ENCODE results near the gene OR52E2. TPM values are rescaled to one million over a fixed set of nuclear protein-coding genes. Genes with fewer than 3 reads are reported as not detected.

OR52E2 gene
- total RNA-seq, 1 experiment from 2014 or later = not detected

Other genes starting within 250 kb of the OR52E2 start
- not detected in 2 replicates for gene OR51F2, start 238.3 kb downstream of the OR52E2 start, total RNA-seq (2014; rRNA removed; shearing (Covaris generic); ENCODE audit: low replicate concordance)
- not detected in 2 replicates for gene OR51S1, start 210.4 kb downstream of the OR52E2 start, total RNA-seq (2014; rRNA removed; shearing (Covaris generic); ENCODE audit: low replicate concordance)
- gene OR51T1, start 177.7 kb downstream of the OR52E2 start, total RNA-seq (2014; rRNA removed; shearing (Covaris generic); ENCODE audit: low replicate concordance) = not detected in 2 replicates
- gene OR51A7, start 155.8 kb downstream of the OR52E2 start, total RNA-seq (2014; rRNA removed; shearing (Covaris generic); ENCODE audit: low replicate concordance) = not detected in 2 replicates
- gene OR51G2, start 140.3 kb downstream of the OR52E2 start, total RNA-seq (2014; rRNA removed; shearing (Covaris generic); ENCODE audit: low replicate concordance) = not detected in 2 replicates
- not detected in 2 replicates for gene OR51G1, start 135.3 kb downstream of the OR52E2 start, total RNA-seq (2014; rRNA removed; shearing (Covaris generic); ENCODE audit: low replicate concordance)
- gene OR51A4, start 112.0 kb downstream of the OR52E2 start, total RNA-seq (2014; rRNA removed; shearing (Covaris generic); ENCODE audit: low replicate concordance) = not detected in 2 replicates
- gene OR51A2, start 103.9 kb downstream of the OR52E2 start, total RNA-seq (2014; rRNA removed; shearing (Covaris generic); ENCODE audit: low replicate concordance) = not detected in 2 replicates
- gene OR51L1, start 64.8 kb downstream of the OR52E2 start, total RNA-seq (2014; rRNA removed; shearing (Covaris generic); ENCODE audit: low replicate concordance) = not detected in 2 replicates
- gene OR52J3, start 13.1 kb downstream of the OR52E2 start, total RNA-seq (2014; rRNA removed; shearing (Covaris generic); ENCODE audit: low replicate concordance) = not detected in 2 replicates
- not detected in 2 replicates for gene OR52E1, start 9.9 kb upstream of the OR52E2 start, total RNA-seq (2014; rRNA removed; shearing (Covaris generic); ENCODE audit: low replicate concordance)
- not detected in 2 replicates for gene OR52A5, start 78.7 kb upstream of the OR52E2 start, total RNA-seq (2014; rRNA removed; shearing (Covaris generic); ENCODE audit: low replicate concordance)
- gene OR52A1, start 95.1 kb upstream of the OR52E2 start, total RNA-seq (2014; rRNA removed; shearing (Covaris generic); ENCODE audit: low replicate concordance) = not detected in 2 replicates
- gene OR51V1, start 141.1 kb upstream of the OR52E2 start, total RNA-seq (2014; rRNA removed; shearing (Covaris generic); ENCODE audit: low replicate concordance) = not detected in 2 replicates
- not detected in 2 replicates for gene HBB, start 167.4 kb upstream of the OR52E2 start, total RNA-seq (2014; rRNA removed; shearing (Covaris generic); ENCODE audit: low replicate concordance)
- gene HBD, start 174.9 kb upstream of the OR52E2 start, total RNA-seq (2014; rRNA removed; shearing (Covaris generic); ENCODE audit: low replicate concordance) = not detected in 2 replicates
- not detected in 2 replicates for gene HBG1, start 190.2 kb upstream of the OR52E2 start, total RNA-seq (2014; rRNA removed; shearing (Covaris generic); ENCODE audit: low replicate concordance)
- not detected in 2 replicates for gene HBG2, start 195.2 kb upstream of the OR52E2 start, total RNA-seq (2014; rRNA removed; shearing (Covaris generic); ENCODE audit: low replicate concordance)
- gene HBE1, start 210.3 kb upstream of the OR52E2 start, total RNA-seq (2014; rRNA removed; shearing (Covaris generic); ENCODE audit: low replicate concordance) = not detected in 2 replicates
- gene OR51B4, start 242.3 kb upstream of the OR52E2 start, total RNA-seq (2014; rRNA removed; shearing (Covaris generic); ENCODE audit: low replicate concordance) = not detected in 2 replicates